C4-2B (cell line): ENCODE data around the gene SMAD2.

ENCODE experiments used
- ZFX ChIP-seq: fragments of 450-650 bp; IDR thresholded peaks from 2 replicates; pipeline ENCODE4 v1.6.1; 2017
- TF ChIP-seq, protein P1 (sequence below): fragments of 450-650 bp; conservative IDR thresholded peaks from 2 replicates; pipeline ENCODE4 v1.5.1; 2017; ENCODE audit warnings: mild to moderate bottlenecking

DNA sequence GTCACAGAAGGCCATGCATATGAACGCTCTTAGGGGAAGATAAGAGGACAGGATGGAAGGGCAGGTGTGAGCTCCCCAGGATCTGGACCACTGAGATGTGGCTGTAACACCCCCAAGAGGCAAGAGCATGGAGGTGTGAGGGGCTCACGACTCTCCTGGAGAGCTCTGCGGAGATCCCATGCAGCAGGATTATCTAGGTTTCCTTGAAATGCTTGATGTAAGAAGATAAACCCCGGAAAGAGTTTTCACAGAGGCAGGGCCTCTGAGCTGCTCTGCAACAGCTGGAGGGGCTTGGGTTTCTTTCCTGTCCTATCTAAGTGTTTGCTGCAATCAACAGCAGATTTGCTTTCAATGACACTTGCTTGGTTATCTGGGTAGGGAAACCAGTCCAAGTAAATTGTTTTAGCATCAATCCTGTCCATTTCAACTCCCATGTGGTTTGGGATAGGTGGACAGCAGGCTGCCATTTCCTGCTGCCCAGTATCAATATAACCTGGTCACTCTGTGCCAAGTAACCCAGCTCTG, 138.9 kb downstream of the SMAD2 start:
- TF ChIP-seq, protein P1, sequence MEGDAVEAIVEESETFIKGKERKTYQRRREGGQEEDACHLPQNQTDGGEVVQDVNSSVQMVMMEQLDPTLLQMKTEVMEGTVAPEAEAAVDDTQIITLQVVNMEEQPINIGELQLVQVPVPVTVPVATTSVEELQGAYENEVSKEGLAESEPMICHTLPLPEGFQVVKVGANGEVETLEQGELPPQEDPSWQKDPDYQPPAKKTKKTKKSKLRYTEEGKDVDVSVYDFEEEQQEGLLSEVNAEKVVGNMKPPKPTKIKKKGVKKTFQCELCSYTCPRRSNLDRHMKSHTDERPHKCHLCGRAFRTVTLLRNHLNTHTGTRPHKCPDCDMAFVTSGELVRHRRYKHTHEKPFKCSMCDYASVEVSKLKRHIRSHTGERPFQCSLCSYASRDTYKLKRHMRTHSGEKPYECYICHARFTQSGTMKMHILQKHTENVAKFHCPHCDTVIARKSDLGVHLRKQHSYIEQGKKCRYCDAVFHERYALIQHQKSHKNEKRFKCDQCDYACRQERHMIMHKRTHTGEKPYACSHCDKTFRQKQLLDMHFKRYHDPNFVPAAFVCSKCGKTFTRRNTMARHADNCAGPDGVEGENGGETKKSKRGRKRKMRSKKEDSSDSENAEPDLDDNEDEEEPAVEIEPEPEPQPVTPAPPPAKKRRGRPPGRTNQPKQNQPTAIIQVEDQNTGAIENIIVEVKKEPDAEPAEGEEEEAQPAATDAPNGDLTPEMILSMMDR, result no peak
- no peak for TF ChIP-seq ZFX
